ENCODE data around the gene PTPRN2.

PTPRN2 gene

GRCh38 chr7:158143196-158144120 is 444.2 kb downstream of the PTPRN2 start:
- DNase-seq = no peak

- DNase-seq = no peak
Measured at GRCh38 chr7:158142657-158143056, 445.0 kb downstream of the PTPRN2 start.

- no peak for DNase-seq
Measured at GRCh38 chr7:158141806-158142518, 445.7 kb downstream of the PTPRN2 start.

GRCh38 chr7:158141221-158141582 is 446.4 kb downstream of the PTPRN2 start:
- no peak for DNase-seq

- DNase-seq = no peak
Measured at GRCh38 chr7:158140538-158141220, 446.9 kb downstream of the PTPRN2 start.

- no peak for DNase-seq
Measured at GRCh38 chr7:158139499-158139898, 448.1 kb downstream of the PTPRN2 start.

- DNase-seq = no peak
Measured at GRCh38 chr7:158138329-158138597, 449.4 kb downstream of the PTPRN2 start.

GRCh38 chr7:158137516-158138328 is 449.9 kb downstream of the PTPRN2 start:
- no peak for DNase-seq

GRCh38 chr7:158135931-158136330 is 451.7 kb downstream of the PTPRN2 start:
- no peak for DNase-seq

- no peak for DNase-seq
Measured at GRCh38 chr7:158134824-158135223, 452.8 kb downstream of the PTPRN2 start.

- DNase-seq = no peak
Measured at GRCh38 chr7:158133515-158134271, 453.9 kb downstream of the PTPRN2 start.

GRCh38 chr7:158133057-158133456 is 454.6 kb downstream of the PTPRN2 start:
- DNase-seq = no peak

GRCh38 chr7:158130023-158130409 is 457.6 kb downstream of the PTPRN2 start:
- no peak for DNase-seq

GRCh38 chr7:158129037-158130022 is 458.3 kb downstream of the PTPRN2 start:
- DNase-seq = no peak

- DNase-seq = no peak
Measured at GRCh38 chr7:158128572-158128971, 459.1 kb downstream of the PTPRN2 start.

- DNase-seq = no peak
Measured at GRCh38 chr7:158127241-158127640, 460.4 kb downstream of the PTPRN2 start.

GRCh38 chr7:158126661-158127060 is 461.0 kb downstream of the PTPRN2 start:
- DNase-seq = no peak

- no peak for DNase-seq
Measured at GRCh38 chr7:158125721-158126120, 461.9 kb downstream of the PTPRN2 start.

- DNase-seq = no peak
Measured at GRCh38 chr7:158125091-158125490, 462.5 kb downstream of the PTPRN2 start.

GRCh38 chr7:158124671-158125079 is 462.9 kb downstream of the PTPRN2 start:
- no peak for DNase-seq

GRCh38 chr7:158123753-158124152 is 463.9 kb downstream of the PTPRN2 start:
- DNase-seq = no peak

Data from NCI-H510A (cell line).